Gastrocnemius medialis (tissue), 4 donors: Measurements from ENCODE around the gene SPOPL. TPM values are rescaled to one million over a fixed set of nuclear protein-coding genes. Genes with fewer than 3 reads are reported as not detected.

Experiments
- ATAC-seq, 2 donors: fragments of 150-250 bp; one replicate each; pipeline ENCODE4 v1.9.1; 2016
- DNase-seq, 2 donors: peaks; one replicate each; pipeline ENCODE4 v3.0.0-alpha.2; 2019
- H3K27ac ChIP-seq, 4 donors: fragments of 200-600 bp; sonication (generic); 1 replicate in 1 of 4; 2 replicates in 3 of 4; pipeline ENCODE4 v1.5.1; 2016 to 2018; ENCODE audit warnings: mild to moderate bottlenecking in 2 of 4, moderate library complexity in 1 of 4
- H3K27me3 ChIP-seq, 3 donors: fragments of 200-600 bp; sonication (generic) in 2 of 3; 1 replicate in 1 of 3; 2 replicates in 2 of 3; pipeline versions ENCODE4 v1.5.1 to v1.6.0; 2016 to 2019; ENCODE audit warnings: mild to moderate bottlenecking in 1 of 3, moderate library complexity in 1 of 3
- H3K36me3 ChIP-seq, 2 donors: fragments of 200-600 bp; sonication (generic) in 1 of 2; one replicate each; pipeline ENCODE4 v1.5.1; 2017 to 2018
- H3K4me1 ChIP-seq, 2 donors: fragments of 200-600 bp; sonication (generic) in 1 of 2; one replicate each; pipeline ENCODE4 v1.5.1; 2016 to 2017; ENCODE audit warnings: mild to moderate bottlenecking in 2 of 2
- H3K4me3 ChIP-seq, 4 donors: fragments of 200-600 bp; sonication (generic) in 3 of 4; 1 replicate in 1 of 4; 2 replicates in 3 of 4; pipeline ENCODE4 v1.5.1; 2016 to 2019; ENCODE audit warnings: mild to moderate bottlenecking in 2 of 4
- H3K9me3 ChIP-seq, 3 donors: fragments of 200-600 bp; sonication (generic) in 2 of 3; 1 replicate in 1 of 3; 2 replicates in 2 of 3; pipeline ENCODE4 v1.5.1; 2016 to 2019
- CTCF ChIP-seq, 5 experiments: fragments of 450-650 bp in 3 of 5; fragments of 200-600 bp in 2 of 5; sonication (generic) in 2 of 5; IDR thresholded peaks in 4 of 5; conservative IDR thresholded peaks in 1 of 5; 1 replicate in 4 of 5; 2 replicates in 1 of 5; pipeline ENCODE4 v1.5.1; 2016 to 2019; ENCODE audit warnings: antibody characterized with exemption in 5 of 5, mild to moderate bottlenecking in 3 of 5, moderate library complexity in 3 of 5
- POLR2A ChIP-seq, 2 donors: fragments of 450-650 bp; IDR thresholded peaks; one replicate each; pipeline ENCODE4 v1.6.1; 2017; ENCODE audit warnings: antibody characterized with exemption in 2 of 2, mild to moderate bottlenecking in 2 of 2, moderate library complexity in 2 of 2
- in situ Hi-C, 4 donors: fragments of 200-750 bp; cut with MboI; loops; one replicate each; pipeline versions ENCODE4 v1.15.0 to v1.8.0; 2017; ENCODE audit warnings: low sequenced_read_pairs in 4 of 4
- intact Hi-C: fragments of 100-400 bp; cut with DNase I; formaldehyde crosslinking; loops from one replicate; pipeline ENCODE4 v1.15.1; 2023; ENCODE audit warnings: low total_unique reads
- total RNA-seq, 4 donors: library from RNA; depleted of rRNA; stranded (reverse); fragments of >200 nt; gene quantifications; one replicate each; pipeline versions ENCODE4 v1.1.0 to v1.2.3, GENCODE V29; 2016

SPOPL gene
- total RNA-seq, 4 donors from 2014 or later: 11.2 to 17.7 (median 12.5) TPM

GRCh38 chr2:138577066-138577465, 75.5 kb downstream of the SPOPL start:
- peaks cover 0 to 4% of the 10 kb centered on the region in 2 donors for H3K4me1 ChIP-seq
- DNase-seq (no peak), ATAC-seq (no peak)
- intact Hi-C loops (no loop called here), in situ Hi-C loops (no loop called here)
- no peak overlapping the region for H3K4me3 ChIP-seq
- peaks cover 2 to 12% of the 10 kb centered on the region in 2 donors for H3K36me3 ChIP-seq
- no peak overlapping the region for H3K27ac ChIP-seq
- H3K9me3 ChIP-seq: peaks cover 0 to 3% (median 0%) of the 10 kb centered on the region in 3 donors
- TF ChIP-seq POLR2A (IDR thresholded peaks at IDR 0.05) (no peak), CTCF (IDR thresholded peaks at IDR 0.05 in 4 of 5, conservative IDR thresholded peaks at IDR 0.05 in 1 of 5) (no peak)
- no peaks in the 10 kb centered on the region for H3K27me3 ChIP-seq

- in situ Hi-C loops (no loop called here), intact Hi-C loops (no loop called here)
- Histone ChIP-seq H3K4me3 (no peak overlapping the region), H3K27ac (no peak overlapping the region), H3K27me3 (no peaks in the 10 kb centered on the region), H3K9me3 (peaks cover 0 to 3% (median 0%) of the 10 kb centered on the region in 3 donors), H3K36me3 (peaks cover 0 to 6% of the 10 kb centered on the region in 2 donors), H3K4me1 (no peaks in the 10 kb centered on the region)
- no peak for TF ChIP-seq CTCF (IDR thresholded peaks at IDR 0.05 in 4 of 5, conservative IDR thresholded peaks at IDR 0.05 in 1 of 5)
- TF ChIP-seq POLR2A (IDR thresholded peaks at IDR 0.05): no peak
- ATAC-seq: no peak
- no peak for DNase-seq
Observed at GRCh38 chr2:138579556-138579955, 78.0 kb downstream of the SPOPL start.

GRCh38 chr2:138581909-138582308, 80.3 kb downstream of the SPOPL start:
- ATAC-seq (no peak), DNase-seq (no peak)
- H3K27me3 ChIP-seq: no peaks in the 10 kb centered on the region
- in situ Hi-C loops: no loop called here
- no peak overlapping the region for H3K4me3 ChIP-seq
- no peaks in the 10 kb centered on the region for H3K4me1 ChIP-seq
- intact Hi-C loops: no loop called here
- H3K27ac ChIP-seq: no peak overlapping the region
- H3K9me3 ChIP-seq: no peaks in the 10 kb centered on the region
- TF ChIP-seq CTCF (IDR thresholded peaks at IDR 0.05 in 4 of 5, conservative IDR thresholded peaks at IDR 0.05 in 1 of 5): no peak
- TF ChIP-seq POLR2A (IDR thresholded peaks at IDR 0.05): no peak
- H3K36me3 ChIP-seq: peaks cover 0 to 6% of the 10 kb centered on the region in 2 donors

- no peak for ATAC-seq
- no peak for DNase-seq
- H3K36me3 ChIP-seq: no peaks in the 10 kb centered on the region
- no peaks in the 10 kb centered on the region for H3K9me3 ChIP-seq
- no peaks in the 10 kb centered on the region for H3K27me3 ChIP-seq
- no peak overlapping the region for H3K4me3 ChIP-seq
- intact Hi-C loops: no loop called here
- H3K4me1 ChIP-seq: no peaks in the 10 kb centered on the region
- TF ChIP-seq CTCF (IDR thresholded peaks at IDR 0.05 in 4 of 5, conservative IDR thresholded peaks at IDR 0.05 in 1 of 5) (no peak), POLR2A (IDR thresholded peaks at IDR 0.05) (no peak)
- in situ Hi-C loops: no loop called here
- H3K27ac ChIP-seq: no peak overlapping the region
Observed at GRCh38 chr2:138589663-138590062, 88.1 kb downstream of the SPOPL start.

- peaks cover 0 to 9% of the 10 kb centered on the region in 2 donors for H3K36me3 ChIP-seq
- no peaks in the 10 kb centered on the region for H3K9me3 ChIP-seq
- no peaks in the 10 kb centered on the region for H3K4me1 ChIP-seq
- intact Hi-C loops (no loop called here), in situ Hi-C loops (no loop called here)
- H3K27ac ChIP-seq: no peak overlapping the region
- TF ChIP-seq POLR2A (IDR thresholded peaks at IDR 0.05) (no peak), CTCF (IDR thresholded peaks at IDR 0.05 in 4 of 5, conservative IDR thresholded peaks at IDR 0.05 in 1 of 5) (no peak)
- no peaks in the 10 kb centered on the region for H3K27me3 ChIP-seq
- no peak for DNase-seq
- no peak for ATAC-seq
- no peak overlapping the region for H3K4me3 ChIP-seq
Observed at GRCh38 chr2:138596403-138596802, 94.8 kb downstream of the SPOPL start.
